Thoracic aorta (tissue), 2 donors: Measurements from ENCODE around the gene KCNT1. TPM values are rescaled to one million over a fixed set of nuclear protein-coding genes. Genes with fewer than 3 reads are reported as not detected.

Source experiments
- ATAC-seq: fragments of 150-250 bp; one replicate; pipeline ENCODE4 v1.8.0; 2017; ENCODE audit warnings: low read depth; ENCODE audit not compliant: insufficient number of reproducible peaks, low FRiP score
- DNase-seq: peaks from one replicate; pipeline ENCODE4 v3.0.0-alpha.2; 2020; ENCODE audit warnings: low spot score
- H3K27ac ChIP-seq, 2 donors: fragments of 200-600 bp; sonication (generic); 1 replicate in 1 of 2; 2 replicates in 1 of 2; pipeline ENCODE4 v1.5.1; 2016; ENCODE audit warnings: mild to moderate bottlenecking in 2 of 2, moderate library complexity in 2 of 2
- H3K27me3 ChIP-seq: fragments of 200-600 bp; sonication (generic); replicated peaks from 2 replicates; pipeline ENCODE4 v1.6.0; 2016; ENCODE audit warnings: mild to moderate bottlenecking; ENCODE audit not compliant: insufficient read depth
- H3K36me3 ChIP-seq: fragments of 200-600 bp; sonication (generic); one replicate; pipeline ENCODE4 v1.5.1; 2016
- H3K4me1 ChIP-seq, 2 donors: fragments of 200-600 bp; sonication (generic); 1 replicate in 1 of 2; 2 replicates in 1 of 2; pipeline versions ENCODE4 v1.5.1 to v1.6.0; 2016; ENCODE audit warnings: low read depth in 2 of 2, mild to moderate bottlenecking in 1 of 2; ENCODE audit not compliant: control insufficient read depth in 1 of 2
- H3K4me3 ChIP-seq: fragments of 200-600 bp; sonication (generic); 2 replicates; pipeline ENCODE4 v1.5.1; 2016; ENCODE audit warnings: mild to moderate bottlenecking
- H3K9me3 ChIP-seq: fragments of 200-600 bp; sonication (generic); 2 replicates; pipeline ENCODE4 v1.5.1; 2016
- CTCF ChIP-seq: fragments of 200-600 bp; sonication (generic); IDR thresholded peaks from one replicate; pipeline ENCODE4 v1.5.1; 2019; ENCODE audit warnings: antibody characterized with exemption
- total RNA-seq, 2 donors: library from RNA; depleted of rRNA; stranded (reverse); fragments of >200 nt; gene quantifications; one replicate each; pipeline versions ENCODE4 v1.1.0 to v1.2.3, GENCODE V29; 2016

Gene KCNT1
- total RNA-seq, 2 donors from 2014 or later = 0.28 to 0.54 TPM

DNA sequence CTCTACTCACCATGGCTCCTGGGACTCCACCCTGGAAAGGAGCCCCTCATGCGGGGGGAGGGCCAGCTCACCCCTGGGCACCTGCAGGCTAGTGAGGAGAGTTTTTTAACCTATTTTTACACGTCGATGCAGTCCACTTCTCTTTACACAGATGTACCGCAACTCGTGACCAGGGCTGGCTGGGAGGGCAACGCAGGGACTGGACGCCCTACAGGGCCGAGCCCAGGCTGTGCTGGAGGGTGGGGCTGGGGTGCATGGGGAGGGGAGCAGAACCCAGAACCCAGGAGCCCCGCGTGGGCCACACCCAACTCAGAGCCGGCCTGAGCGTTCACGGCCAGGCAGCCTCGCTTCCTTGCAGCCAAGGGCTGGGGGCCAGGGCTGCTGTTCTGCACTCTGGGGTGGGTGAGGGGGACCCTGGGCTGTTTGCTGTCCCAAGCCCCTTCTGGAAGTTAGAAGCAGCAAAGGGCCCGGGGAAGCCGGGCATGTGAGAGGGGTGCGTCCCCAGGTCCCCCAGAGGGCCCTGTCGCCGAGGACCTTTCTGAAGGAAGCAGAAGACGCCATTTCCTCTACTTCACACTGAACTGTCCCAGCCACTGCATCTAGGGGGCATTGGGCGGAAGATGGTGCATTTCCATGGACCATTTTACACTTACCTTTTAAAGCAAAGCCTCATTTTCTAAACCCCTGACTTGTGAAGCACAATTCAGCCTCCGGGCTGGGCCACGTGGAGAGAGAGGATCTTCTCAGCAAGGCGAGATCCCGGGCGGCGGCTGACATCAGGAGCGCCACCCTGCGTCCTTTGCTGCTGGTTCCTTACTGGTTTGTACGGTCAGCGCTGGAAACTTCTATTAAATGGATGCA is 90.5 kb downstream of the KCNT1 start:
- Histone ChIP-seq H3K27ac (no peak overlapping the region), H3K4me1 (peaks cover 0 to 7% of the 10 kb centered on the region in 2 donors), H3K9me3 (no peaks in the 10 kb centered on the region), H3K4me3 (no peak overlapping the region), H3K27me3 (no peaks in the 10 kb centered on the region), H3K36me3 (no peaks in the 10 kb centered on the region)
- no peak for TF ChIP-seq CTCF
- ATAC-seq (no peak), DNase-seq (no peak)

DNA sequence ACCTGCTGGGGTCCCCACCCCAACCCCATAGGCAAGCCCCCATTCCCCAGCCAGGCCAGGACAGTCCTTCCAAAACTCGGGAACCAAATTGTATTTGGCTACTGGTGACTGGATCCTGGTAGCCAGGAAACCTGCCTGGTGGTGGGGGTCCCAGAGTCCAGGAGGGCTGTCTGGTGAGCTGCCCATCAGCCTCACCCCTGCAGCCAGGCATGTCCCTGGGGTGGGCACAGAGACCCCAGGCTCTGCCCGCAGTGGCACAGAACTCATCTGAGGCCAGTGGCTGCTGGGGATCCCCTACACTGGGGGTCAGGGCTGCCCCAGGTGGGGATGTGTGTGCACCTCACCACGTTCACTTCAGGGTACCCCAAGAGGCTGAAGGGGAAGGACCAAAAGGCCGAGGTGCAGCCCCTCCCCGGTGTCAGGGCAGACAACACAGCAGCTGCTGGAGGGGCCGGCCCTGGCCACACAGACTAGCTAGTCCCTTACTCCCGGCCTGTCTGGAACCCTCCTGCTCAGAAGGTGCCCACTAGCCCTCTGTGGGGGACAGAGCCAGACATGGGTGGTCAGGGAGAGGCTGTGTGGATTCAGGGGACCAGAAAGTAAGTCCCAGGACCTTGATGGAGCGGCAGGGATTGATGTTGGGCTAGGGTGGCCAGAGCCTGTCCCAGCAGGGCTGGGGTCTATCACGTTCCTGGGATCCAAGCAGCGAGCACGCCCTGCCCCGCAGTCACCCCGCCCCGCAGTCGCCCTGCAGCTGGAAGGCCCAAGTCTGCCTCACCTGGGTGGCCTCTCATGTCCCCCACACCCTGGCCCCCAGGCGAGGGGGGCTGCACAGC is 91.5 kb downstream of the KCNT1 start:
- no peak for TF ChIP-seq CTCF
- no peak for DNase-seq
- H3K9me3 ChIP-seq = no peaks in the 10 kb centered on the region

GRCh38 chr9:135794057-135794335 is 92.0 kb downstream of the KCNT1 start:
- DNase-seq (no peak), ATAC-seq (no peak)
- no peak for TF ChIP-seq CTCF
- no peaks in the 10 kb centered on the region for H3K36me3 ChIP-seq
- no peaks in the 10 kb centered on the region for H3K27me3 ChIP-seq
- H3K9me3 ChIP-seq = no peaks in the 10 kb centered on the region
- no peak overlapping the region for H3K4me3 ChIP-seq
- peaks cover 8 to 22% of the 10 kb centered on the region in 2 donors for H3K4me1 ChIP-seq
- H3K27ac ChIP-seq = no peak overlapping the region

More for the DNA sequence above, 91.5 kb downstream of the KCNT1 start:
- no peak for ATAC-seq
- no peak overlapping the region for H3K27ac ChIP-seq
- no peaks in the 10 kb centered on the region for H3K27me3 ChIP-seq
- no peaks in the 10 kb centered on the region for H3K36me3 ChIP-seq
- H3K4me3 ChIP-seq = no peak overlapping the region
- H3K4me1 ChIP-seq = peaks cover 7 to 17% of the 10 kb centered on the region in 2 donors

- Histone ChIP-seq H3K9me3 (no peaks in the 10 kb centered on the region), H3K4me1 (peaks cover 8 to 23% of the 10 kb centered on the region in 2 donors), H3K27me3 (no peaks in the 10 kb centered on the region), H3K27ac (no peak overlapping the region), H3K4me3 (no peak overlapping the region), H3K36me3 (no peaks in the 10 kb centered on the region)
- no peak for ATAC-seq
- no peak for TF ChIP-seq CTCF
- no peak for DNase-seq
Measured at GRCh38 chr9:135794361-135794885, 92.4 kb downstream of the KCNT1 start.

- TF ChIP-seq CTCF = no peak
- Histone ChIP-seq H3K9me3 (no peaks in the 10 kb centered on the region), H3K36me3 (no peaks in the 10 kb centered on the region), H3K27me3 (no peaks in the 10 kb centered on the region), H3K4me1 (peaks cover 8 to 23% of the 10 kb centered on the region in 2 donors), H3K4me3 (no peak overlapping the region), H3K27ac (no peak overlapping the region)
- DNase-seq (no peak), ATAC-seq (no peak)
Measured at GRCh38 chr9:135795391-135795790, 93.4 kb downstream of the KCNT1 start.
